Neural progenitor cell (in vitro differentiated cells): ENCODE data around the gene PTPRN2. TPM values are rescaled to one million over a fixed set of nuclear protein-coding genes. Genes with fewer than 3 reads are reported as not detected.

ENCODE experiments used
- DNase-seq: peaks from one replicate; pipeline ENCODE4 v3.0.0-alpha.2; 2016; ENCODE audit warnings: low spot score
- H2AFZ ChIP-seq: fragments of 200-600 bp; sonication (generic); replicated peaks from 2 replicates; pipeline ENCODE4 v1.6.1; 2016; ENCODE audit warnings: antibody characterized with exemption
- H3F3A ChIP-seq: fragments of 200-600 bp; sonication (generic); 2 replicates; pipeline ENCODE4 v1.6.1; 2016; ENCODE audit warnings: antibody characterized with exemption, low read depth
- H3K27ac ChIP-seq: fragments of 200-600 bp; sonication (generic); 2 replicates; pipeline ENCODE4 v1.5.1; 2016; ENCODE audit warnings: mild to moderate bottlenecking
- H3K27me3 ChIP-seq: fragments of 200-600 bp; sonication (generic); 2 replicates; pipeline ENCODE4 v1.6.1; 2016; ENCODE audit warnings: mild to moderate bottlenecking, moderate library complexity
- H3K36me3 ChIP-seq: fragments of 200-600 bp; sonication (generic); 2 replicates; pipeline ENCODE4 v1.5.1; 2016
- H3K4me1 ChIP-seq: fragments of 200-600 bp; sonication (generic); 2 replicates; pipeline ENCODE4 v1.6.1; 2016; ENCODE audit warnings: mixed run types
- H3K4me2 ChIP-seq: fragments of 200-600 bp; sonication (generic); 2 replicates; pipeline ENCODE4 v1.6.1; 2016
- H3K4me3 ChIP-seq: fragments of 200-600 bp; sonication (generic); 2 replicates; pipeline ENCODE4 v1.5.1; 2016
- H3K79me2 ChIP-seq: fragments of 200-600 bp; sonication (generic); 2 replicates; pipeline ENCODE4 v1.6.1; 2016; ENCODE audit warnings: low read depth
- H3K9ac ChIP-seq: fragments of 200-600 bp; sonication (generic); 2 replicates; pipeline ENCODE4 v1.6.1; 2016
- H3K9me3 ChIP-seq: fragments of 200-600 bp; sonication (generic); 2 replicates; pipeline ENCODE4 v1.5.1; 2016; ENCODE audit warnings: low read depth
- H4K20me1 ChIP-seq: fragments of 200-600 bp; sonication (generic); 2 replicates; pipeline ENCODE4 v1.6.1; 2016; ENCODE audit warnings: low read depth
- H3K27ac Mint-ChIP-seq: 3 replicates; pipeline ENCODE4 v1.8.0; 2021; ENCODE audit warnings: mixed read lengths
- H3K27me3 Mint-ChIP-seq: 2 replicates; pipeline ENCODE4 v1.8.0; 2022; ENCODE audit warnings: low read depth, mild to moderate bottlenecking, inconsistent platforms, moderate library complexity, mixed read lengths; ENCODE audit not compliant: insufficient read depth
- H3K36me3 Mint-ChIP-seq: 3 replicates; pipeline ENCODE4 v1.8.0; 2021; ENCODE audit warnings: mixed read lengths
- H3K4me1 Mint-ChIP-seq: 3 replicates; pipeline ENCODE4 v1.8.0; 2021; ENCODE audit warnings: mixed read lengths
- H3K4me3 Mint-ChIP-seq: 3 replicates; pipeline ENCODE4 v1.8.0; 2021; ENCODE audit warnings: mild to moderate bottlenecking, moderate library complexity, mixed read lengths
- H3K9me3 Mint-ChIP-seq: 3 replicates; pipeline ENCODE4 v1.8.0; 2020; ENCODE audit warnings: mixed read lengths
- CTCF ChIP-seq: fragments of 200-600 bp; sonication (generic); IDR thresholded peaks from 2 replicates; pipeline ENCODE4 v1.5.1; 2017; ENCODE audit warnings: antibody characterized with exemption, mild to moderate bottlenecking
- EZH2 ChIP-seq: fragments of 200-600 bp; sonication (generic); IDR thresholded peaks from 2 replicates; pipeline ENCODE4 v1.6.1; 2017; ENCODE audit warnings: antibody characterized with exemption, mild to moderate bottlenecking, moderate library complexity
- EZH2phosphoT487 ChIP-seq: fragments of 200-600 bp; sonication (generic); IDR thresholded peaks from 2 replicates; pipeline ENCODE4 v1.6.1; 2017; ENCODE audit warnings: antibody characterized with exemption
- total RNA-seq: library from RNA; depleted of rRNA; stranded (reverse); fragments of >200 nt; gene quantifications from 2 replicates; pipeline ENCODE4 v1.2.3, GENCODE V29; 2015; ENCODE audit warnings: low replicate concordance

PTPRN2 gene
- total RNA-seq, 1 donor from 2014 or later, result 3.0 TPM

GRCh38 chr7:157690058-157690832, 897.4 kb downstream of the PTPRN2 start:
- DNase-seq, result peak; percentile 87
- H3K9me3 Mint-ChIP-seq, result no peaks in the 10 kb centered on the region
- peak overlapping the region; percentile 76 for H3K4me3 ChIP-seq
- H3K4me1 ChIP-seq, result peaks cover 63% of the 10 kb centered on the region
- peaks cover 97% of the 10 kb centered on the region for H3K27me3 ChIP-seq
- peaks cover 51% of the 10 kb centered on the region for H3F3A ChIP-seq
- H3K36me3 Mint-ChIP-seq, result peaks cover 16% of the 10 kb centered on the region
- peak overlapping the region; percentile 95 for H3K4me2 ChIP-seq
- H3K4me1 Mint-ChIP-seq, result peaks cover 41% of the 10 kb centered on the region
- H3K36me3 ChIP-seq, result no peaks in the 10 kb centered on the region
- H3K9ac ChIP-seq, result no peak overlapping the region
- no peak for TF ChIP-seq EZH2phosphoT487
- no peak for TF ChIP-seq EZH2
- TF ChIP-seq CTCF, result no peak
- peak overlapping the region; percentile 70 for H2AFZ ChIP-seq
- H4K20me1 ChIP-seq, result peaks cover 57% of the 10 kb centered on the region
- H3K9me3 ChIP-seq, result no peaks in the 10 kb centered on the region
- peaks cover 27% of the 10 kb centered on the region for H3K79me2 ChIP-seq
- peaks cover 11% of the 10 kb centered on the region for H3K27me3 Mint-ChIP-seq
- peak overlapping the region; percentile 98 for H3K4me3 Mint-ChIP-seq
- H3K27ac ChIP-seq, result no peak overlapping the region
- peak overlapping the region; percentile 95 for H3K27ac Mint-ChIP-seq

GRCh38 chr7:157689269-157690057, 898.2 kb downstream of the PTPRN2 start:
- H3F3A ChIP-seq, result peaks cover 54% of the 10 kb centered on the region
- peak overlapping the region; percentile 76 for H3K4me3 ChIP-seq
- TF ChIP-seq CTCF, result no peak
- peak; percentile 89 for TF ChIP-seq EZH2
- peak; percentile 64 for TF ChIP-seq EZH2phosphoT487
- no peak overlapping the region for H3K9ac ChIP-seq
- H4K20me1 ChIP-seq, result peaks cover 62% of the 10 kb centered on the region
- H3K79me2 ChIP-seq, result peaks cover 27% of the 10 kb centered on the region
- H3K36me3 Mint-ChIP-seq, result peaks cover 16% of the 10 kb centered on the region
- peak overlapping the region; percentile 93 for H3K27ac Mint-ChIP-seq
- H3K4me3 Mint-ChIP-seq, result peak overlapping the region; percentile 98
- peaks cover 97% of the 10 kb centered on the region for H3K27me3 ChIP-seq
- peaks cover 65% of the 10 kb centered on the region for H3K4me1 ChIP-seq
- no peaks in the 10 kb centered on the region for H3K9me3 Mint-ChIP-seq
- H2AFZ ChIP-seq, result no peak overlapping the region
- no peaks in the 10 kb centered on the region for H3K9me3 ChIP-seq
- H3K27ac ChIP-seq, result no peak overlapping the region
- peaks cover 40% of the 10 kb centered on the region for H3K4me1 Mint-ChIP-seq
- no peaks in the 10 kb centered on the region for H3K36me3 ChIP-seq
- H3K27me3 Mint-ChIP-seq, result peaks cover 10% of the 10 kb centered on the region
- peak overlapping the region; percentile 95 for H3K4me2 ChIP-seq
- DNase-seq, result peak; percentile 64

GRCh38 chr7:157688533-157689268, 898.9 kb downstream of the PTPRN2 start:
- Histone ChIP-seq H3K9ac (no peak overlapping the region), H3K4me3 (peak overlapping the region; percentile 76), H3K79me2 (peaks cover 27% of the 10 kb centered on the region), H3K36me3 (no peaks in the 10 kb centered on the region), H3K27ac (no peak overlapping the region), H3K9me3 (no peaks in the 10 kb centered on the region), H3F3A (peaks cover 54% of the 10 kb centered on the region), H3K4me2 (peak overlapping the region; percentile 95), H3K27me3 (peaks cover 97% of the 10 kb centered on the region), H2AFZ (no peak overlapping the region), H4K20me1 (peaks cover 65% of the 10 kb centered on the region), H3K4me1 (peaks cover 68% of the 10 kb centered on the region)
- peak overlapping the region; percentile 98 for H3K4me3 Mint-ChIP-seq
- H3K9me3 Mint-ChIP-seq, result no peaks in the 10 kb centered on the region
- peaks cover 9% of the 10 kb centered on the region for H3K27me3 Mint-ChIP-seq
- peaks cover 16% of the 10 kb centered on the region for H3K36me3 Mint-ChIP-seq
- DNase-seq, result peak; percentile 67
- TF ChIP-seq EZH2phosphoT487, result peak; percentile 13
- peak; percentile 41 for TF ChIP-seq EZH2
- no peak for TF ChIP-seq CTCF
- peak overlapping the region; percentile 46 for H3K27ac Mint-ChIP-seq
- H3K4me1 Mint-ChIP-seq, result peaks cover 39% of the 10 kb centered on the region
